Activated T-cell treated with anti-CD3 and anti-CD28 coated beads for 1 hour (primary cell): ENCODE results near the gene FAAP100.

Source experiments
- DNase-seq: peaks from one replicate; pipeline ENCODE4 v3.0.0-alpha.2; 2020; ENCODE audit warnings: low read depth

Gene FAAP100

DNA sequence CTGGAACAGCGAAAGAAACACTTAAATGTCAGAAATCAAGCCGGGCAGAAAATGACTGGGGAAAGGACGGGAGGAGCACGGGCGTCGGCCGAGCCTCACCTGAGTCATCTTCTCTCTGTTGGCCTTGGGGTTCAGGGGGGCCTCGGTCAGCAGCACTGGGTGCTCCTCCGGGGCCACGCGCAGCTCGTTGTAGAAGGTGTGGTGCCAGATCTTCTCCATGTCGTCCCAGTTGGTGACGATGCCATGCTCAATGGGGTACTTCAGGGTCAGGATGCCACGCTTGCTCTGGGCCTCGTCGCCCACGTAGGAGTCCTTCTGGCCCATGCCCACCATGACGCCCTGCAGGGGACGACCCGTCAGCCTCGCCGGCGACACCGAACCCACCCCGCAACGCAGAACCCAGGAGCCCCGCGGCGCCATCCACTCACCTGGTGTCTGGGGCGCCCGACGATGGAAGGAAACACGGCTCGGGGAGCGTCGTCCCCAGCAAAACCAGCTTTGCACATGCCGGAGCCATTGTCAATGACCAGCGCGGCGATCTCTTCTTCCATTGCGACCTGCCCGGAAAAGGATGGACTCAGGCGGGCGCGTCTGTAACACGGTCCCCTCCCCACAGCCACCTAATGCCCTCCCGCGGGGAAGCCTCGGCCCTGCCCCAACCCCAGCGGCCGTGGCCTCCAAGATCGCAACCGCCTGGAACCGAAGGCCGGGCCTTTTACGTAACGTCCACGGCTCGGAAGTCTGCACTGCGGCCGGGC, 40.2 kb downstream of the FAAP100 start:
- DNase-seq: no peak

DNA sequence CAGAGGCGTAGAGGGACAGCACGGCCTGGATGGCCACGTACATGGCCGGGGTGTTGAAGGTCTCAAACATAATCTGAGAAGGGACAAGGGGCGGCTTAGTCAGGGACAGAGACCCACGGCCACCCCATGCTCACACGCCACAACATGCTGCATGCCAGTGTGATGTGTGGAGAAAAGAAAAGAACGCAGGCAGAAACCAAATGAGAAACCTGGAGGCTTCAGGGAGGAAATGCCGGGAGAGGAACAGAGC, 40.7 kb downstream of the FAAP100 start:
- no peak for DNase-seq

DNA sequence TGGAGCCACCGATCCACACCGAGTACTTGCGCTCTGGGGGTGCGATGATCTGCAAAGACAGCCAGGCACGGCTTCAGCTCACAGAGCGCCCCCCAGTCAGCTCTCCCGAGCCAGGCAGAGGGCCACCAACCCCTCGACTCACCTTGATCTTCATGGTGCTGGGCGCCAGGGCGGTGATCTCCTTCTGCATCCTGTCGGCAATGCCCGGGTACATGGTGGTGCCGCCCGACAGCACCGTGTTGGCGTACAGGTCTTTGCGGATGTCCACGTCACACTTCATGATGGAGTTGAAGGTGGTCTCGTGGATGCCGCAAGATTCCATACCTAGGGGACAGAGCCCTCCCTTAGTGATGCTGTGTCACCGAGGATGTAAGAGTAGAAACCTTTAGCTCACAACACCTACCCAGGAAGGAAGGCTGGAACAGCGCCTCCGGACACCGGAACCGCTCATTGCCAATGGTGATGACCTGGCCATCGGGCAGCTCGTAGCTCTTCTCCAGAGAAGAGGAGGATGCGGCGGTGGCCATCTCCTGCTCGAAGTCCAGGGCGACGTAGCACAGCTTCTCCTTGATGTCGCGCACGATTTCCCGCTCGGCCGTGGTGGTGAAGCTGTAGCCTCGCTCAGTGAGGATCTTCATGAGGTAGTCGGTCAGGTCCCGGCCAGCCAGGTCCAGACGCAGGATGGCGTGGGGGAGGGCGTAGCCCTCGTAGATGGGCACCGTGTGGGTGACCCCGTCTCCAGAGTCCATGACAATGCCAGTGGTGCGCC, 41.2 kb downstream of the FAAP100 start:
- no peak for DNase-seq

DNA sequence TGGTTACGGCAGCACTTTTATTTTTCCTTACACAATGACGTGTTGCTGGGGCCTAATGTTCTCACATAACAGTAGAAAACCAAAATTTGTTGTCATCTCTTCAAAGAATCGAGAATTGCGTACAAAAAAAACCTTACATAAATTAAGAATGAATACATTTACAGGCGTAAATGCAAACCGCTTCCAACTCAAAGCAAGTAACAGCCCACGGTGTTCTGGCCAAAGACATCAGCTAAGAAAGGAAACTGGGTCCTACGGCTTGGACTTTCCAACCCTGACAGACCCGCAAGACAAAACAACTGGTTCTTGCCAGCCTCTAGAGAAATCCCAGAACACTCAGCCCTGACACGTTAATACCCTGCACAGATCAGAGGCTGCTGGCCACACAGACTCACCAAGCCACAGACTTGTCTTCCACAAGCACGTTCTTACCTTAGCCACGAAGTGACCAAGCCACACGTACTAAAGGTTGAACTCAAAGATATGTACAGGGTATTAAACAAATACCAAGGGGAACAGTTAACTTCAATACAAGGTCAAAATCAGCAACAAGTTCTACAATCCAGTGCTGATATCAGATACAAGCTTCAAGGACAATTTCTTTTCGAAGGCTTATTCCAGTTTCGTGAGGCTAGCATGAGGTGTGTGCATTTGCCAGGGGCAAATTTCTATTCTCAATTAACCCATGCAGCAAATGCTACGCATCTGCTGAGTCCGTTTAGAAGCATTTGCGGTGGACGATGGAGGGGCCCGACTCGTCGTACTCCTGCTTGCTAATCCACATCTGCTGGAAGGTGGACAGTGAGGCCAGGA, 42.0 kb downstream of the FAAP100 start:
- DNase-seq: no peak

DNA sequence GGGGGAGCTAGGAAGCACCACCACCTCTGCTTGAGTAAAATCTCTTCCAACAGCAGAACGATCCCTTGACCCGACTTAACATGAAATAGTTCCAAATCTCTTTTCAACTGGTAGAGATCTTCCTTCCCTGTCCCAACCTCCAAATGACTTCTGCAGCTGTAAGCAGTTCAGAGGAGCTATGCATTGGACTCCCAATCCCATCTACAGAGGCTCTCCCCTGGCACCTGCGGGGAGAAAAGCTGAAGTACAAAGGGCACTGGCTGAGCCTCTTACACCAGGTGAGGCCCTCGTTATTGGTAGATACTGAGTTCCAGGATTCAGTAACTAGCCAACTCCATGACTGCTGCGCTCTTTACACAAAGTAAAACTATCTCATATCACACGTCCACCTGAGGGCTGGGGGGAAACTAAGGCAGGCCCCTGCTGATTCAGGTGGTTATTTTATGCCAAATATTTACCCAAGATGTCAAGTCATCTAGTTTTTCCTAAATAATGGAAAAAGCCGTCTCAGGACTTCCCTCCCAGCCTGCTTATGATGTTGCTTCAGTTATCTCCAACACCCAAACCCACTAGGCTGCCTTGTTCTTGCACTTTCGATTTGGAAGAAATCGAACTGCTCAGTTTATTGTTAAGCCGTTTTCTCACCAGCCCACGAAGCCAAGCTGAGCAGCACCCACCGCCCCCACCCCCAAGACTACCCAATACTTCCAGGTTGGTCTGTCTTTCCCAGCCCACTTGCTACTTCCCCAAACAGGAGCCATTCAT, 42.8 kb downstream of the FAAP100 start:
- DNase-seq: no peak

DNA sequence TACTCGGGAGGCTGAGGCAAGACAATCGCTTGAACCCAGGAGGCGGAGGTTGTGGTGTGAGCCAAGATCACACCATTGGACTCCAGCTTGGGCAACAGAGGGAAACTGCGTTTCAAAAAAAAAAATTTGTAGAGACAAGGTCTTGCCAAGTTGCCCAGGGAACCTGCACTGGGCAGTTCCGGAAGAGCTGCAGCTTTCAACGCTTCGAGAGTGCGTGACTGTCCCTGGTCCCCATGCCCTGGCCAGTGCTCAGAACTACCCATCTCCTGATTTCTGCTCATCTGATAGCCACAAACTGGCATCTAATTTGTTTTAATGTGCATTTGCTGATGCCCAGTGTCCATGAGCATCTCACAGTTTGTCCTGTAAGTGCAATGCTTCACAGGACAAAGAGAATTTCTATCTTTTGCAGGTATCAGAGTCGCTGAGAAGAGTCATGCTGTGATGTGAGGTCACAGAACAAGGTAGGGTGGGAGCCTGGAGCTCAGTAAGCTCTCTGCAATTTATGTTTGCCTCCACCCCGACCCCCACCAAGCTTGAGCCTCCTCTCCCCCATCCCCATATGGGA, 43.4 kb downstream of the FAAP100 start:
- DNase-seq: no peak

DNA sequence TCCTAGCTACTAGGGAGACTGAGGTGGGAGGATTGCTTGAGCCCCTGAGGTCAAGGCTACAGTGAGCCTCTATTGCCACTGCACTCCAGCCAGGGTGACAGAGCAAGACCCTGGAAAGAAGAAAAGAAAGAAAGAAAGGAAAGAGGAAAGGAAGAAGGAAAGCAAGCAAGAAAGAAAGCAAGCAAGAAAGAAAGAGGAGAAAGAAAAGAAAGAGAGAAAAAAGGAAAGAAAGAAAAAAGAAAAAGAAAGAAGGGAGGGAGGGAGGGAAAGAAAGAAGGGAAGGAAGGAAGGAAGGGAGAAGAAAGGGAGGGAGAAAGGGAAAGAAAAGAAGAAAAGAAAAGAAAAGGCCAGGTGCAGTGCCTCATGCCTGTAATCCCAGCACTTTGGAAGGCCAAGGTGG, 48.5 kb downstream of the FAAP100 start:
- DNase-seq: no peak

DNA sequence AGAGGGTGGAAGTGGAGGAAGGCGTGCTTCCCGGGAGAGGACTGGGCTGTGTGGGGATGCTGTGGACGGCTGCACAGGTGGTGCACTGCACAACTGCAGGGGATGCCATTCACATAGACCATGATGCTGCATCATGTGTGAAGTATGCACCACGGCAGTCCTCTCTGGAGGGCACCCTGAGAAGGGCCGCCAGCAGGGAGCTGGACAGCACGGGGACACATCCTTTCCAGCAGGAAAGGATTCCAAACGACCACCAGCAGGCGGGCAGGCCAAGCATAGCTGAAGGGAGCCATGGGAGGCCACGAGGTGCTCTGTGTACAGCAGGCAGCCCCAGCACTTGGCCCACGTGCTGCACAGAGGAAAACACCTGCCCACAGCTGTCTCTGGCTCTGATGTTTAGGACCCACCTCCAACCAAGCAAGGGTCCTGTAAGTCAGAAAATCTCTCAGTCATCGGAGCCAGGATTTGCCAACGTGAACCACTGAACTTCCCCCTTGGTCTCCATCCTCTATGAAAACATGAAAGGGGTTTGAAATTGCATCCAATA, 49.6 kb downstream of the FAAP100 start:
- DNase-seq: no peak

DNA sequence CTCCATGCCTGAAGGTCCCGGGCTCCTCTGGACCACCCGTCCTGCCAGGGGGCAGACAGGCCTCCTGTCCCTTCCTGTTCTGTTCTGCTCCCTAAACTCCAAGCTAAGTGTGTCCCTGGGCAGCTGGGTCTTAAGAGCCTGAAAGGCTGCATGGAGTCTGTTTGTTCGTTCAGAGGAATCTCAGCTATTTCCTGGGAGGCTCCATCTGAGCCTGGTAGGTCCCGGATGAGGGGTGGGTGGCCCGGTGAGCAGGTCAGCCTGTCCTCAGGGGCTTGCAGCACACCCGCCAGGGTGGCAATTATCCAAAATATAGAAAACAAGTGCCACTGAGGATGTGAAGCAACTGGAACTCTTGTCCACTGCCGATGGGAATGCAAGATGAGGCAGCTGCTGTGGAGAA, 52.1 kb downstream of the FAAP100 start:
- DNase-seq: no peak

DNA sequence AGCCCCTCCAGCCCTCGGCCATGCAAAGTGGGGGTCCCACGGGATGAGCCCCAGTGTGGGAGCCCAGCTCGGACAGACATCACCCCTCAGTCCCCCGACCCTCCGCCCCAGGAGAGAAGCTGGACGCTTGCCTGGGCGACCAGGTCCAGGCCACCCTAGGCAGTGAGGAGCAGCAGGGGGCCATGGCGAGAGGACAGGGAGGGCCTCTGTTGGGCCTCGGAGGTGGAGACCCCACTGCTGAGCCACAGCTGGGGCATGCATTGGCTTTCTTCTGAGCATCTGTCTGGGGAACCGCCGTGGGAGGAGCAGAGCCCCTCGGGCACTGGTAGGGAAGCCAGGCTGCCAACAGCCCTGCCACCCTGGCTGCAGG, 52.6 kb downstream of the FAAP100 start:
- DNase-seq: no peak

DNA sequence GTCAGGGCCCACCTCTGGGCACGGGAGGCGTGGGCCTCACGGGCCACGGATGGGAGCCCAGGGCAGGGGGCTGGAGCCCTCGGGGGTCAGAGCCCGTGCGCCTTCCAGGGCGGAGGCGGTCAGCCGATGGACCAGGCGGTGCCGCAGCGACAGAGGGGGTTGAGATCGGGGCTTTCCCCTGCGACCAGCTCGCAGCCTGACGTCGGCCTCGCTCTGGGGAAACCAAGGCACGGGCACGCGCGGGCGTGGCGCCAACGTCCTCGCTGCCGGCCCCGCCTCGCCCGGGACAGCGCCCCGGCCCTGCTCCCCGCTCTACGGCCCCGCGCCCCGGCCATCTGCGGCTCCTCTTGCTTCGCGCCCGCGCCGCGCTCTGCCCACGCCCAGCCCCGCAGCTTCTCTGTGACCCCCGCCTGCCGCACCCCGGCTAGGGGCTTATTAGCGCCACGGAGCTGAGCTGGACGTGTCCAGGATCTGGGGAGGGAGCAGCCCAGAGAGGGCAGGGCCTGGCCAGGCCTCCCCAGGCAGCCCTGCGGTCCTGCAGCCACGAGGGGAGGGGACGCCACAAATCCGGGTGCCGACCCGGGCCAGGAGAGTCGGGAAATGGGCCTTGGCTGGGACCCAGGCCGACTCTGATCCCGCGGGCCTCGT, 53.1 kb downstream of the FAAP100 start:
- no peak for DNase-seq

DNA sequence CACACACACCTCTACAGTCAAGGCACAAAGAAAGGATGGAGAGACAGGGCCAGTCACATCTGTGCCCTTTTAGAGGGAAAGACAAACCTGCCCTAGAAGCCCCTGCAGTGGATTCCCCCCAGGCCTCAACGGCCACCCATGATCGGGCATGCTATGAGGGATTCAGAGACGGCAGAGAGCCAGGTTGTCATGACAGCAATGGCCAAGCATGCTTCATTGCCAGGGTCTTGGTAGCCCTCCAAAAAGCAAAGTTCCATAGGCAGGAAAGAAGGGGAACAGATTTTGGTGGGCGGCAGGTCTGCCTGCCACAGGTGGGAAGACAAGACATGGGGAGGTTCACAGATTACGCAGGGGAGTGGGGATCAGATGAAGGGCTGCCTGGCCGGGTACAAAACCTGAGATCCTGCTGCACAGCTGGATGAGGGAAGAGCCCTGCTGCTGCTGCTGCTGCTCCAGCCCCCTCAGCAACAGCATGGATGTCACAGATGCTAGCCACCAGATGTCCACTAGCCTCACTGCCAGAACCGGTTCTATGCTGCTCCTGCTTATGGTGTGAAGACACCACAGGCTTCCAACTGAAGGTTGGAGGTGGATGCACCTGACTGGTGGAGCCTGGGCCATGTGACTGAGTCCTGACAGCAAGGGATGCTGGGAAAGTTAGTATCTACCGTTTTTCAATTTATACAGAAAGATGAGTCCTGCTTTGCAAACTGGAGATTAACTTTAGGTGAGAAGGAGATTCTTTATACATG, 57.4 kb downstream of the FAAP100 start:
- no peak for DNase-seq

DNA sequence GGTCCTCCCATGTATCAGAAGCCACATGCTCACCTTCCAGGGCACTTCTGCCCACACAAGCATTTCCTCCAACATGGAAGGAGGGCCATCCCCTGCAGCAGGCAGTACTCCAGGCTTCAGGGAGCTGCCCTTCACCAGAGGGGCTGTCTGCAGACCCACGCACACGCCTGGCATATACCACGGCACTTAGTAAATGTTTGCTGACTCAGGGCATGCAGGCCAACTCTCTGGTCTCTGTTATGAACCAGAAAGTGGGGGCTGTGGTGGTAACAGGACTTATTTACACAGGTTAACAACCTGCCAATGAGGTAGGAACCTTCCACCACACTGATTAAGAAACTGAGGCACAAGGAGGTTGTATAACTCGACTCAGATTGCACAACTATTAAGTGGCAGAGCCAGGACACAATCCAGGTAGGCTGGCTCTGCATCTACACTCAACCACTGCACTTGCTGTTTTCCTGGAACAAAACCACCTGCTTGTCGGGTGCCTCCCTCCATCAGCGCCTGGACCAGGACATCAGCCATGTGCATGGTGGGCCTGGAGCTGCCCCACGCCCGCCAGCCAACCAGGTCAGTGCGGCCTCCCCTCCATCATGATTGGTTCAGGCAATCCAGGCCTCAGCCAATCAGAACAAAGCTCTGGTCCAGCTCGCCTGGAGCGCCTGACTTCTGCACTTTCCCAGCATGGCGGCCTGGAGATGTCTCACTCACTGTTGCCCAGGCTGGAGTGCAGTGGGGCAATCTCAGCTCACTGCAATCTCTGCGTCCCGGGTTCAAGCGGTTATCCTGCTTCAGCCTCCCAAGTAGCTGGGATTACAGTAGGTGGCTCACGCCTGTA, 58.7 kb downstream of the FAAP100 start:
- DNase-seq: no peak

DNA sequence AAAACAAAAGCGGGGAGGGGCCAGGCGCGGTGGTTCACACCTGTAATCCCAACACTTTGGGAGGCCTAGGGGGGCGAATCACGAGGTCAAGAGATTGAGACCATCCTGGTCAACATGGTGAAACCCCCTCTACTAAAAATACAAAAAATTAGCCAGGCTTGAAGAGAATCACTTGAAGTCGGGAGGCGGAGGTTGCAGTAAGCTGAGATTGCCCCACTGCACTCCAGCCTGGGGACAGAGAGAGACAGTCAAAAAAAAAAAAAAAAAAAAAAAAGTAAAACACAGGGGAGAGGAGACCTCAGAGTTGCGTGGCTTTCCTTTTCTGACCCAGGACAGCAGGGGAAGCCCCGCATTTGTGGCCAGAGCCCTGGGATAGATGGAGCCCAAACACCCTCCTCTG, 59.4 kb downstream of the FAAP100 start:
- no peak for DNase-seq

DNA sequence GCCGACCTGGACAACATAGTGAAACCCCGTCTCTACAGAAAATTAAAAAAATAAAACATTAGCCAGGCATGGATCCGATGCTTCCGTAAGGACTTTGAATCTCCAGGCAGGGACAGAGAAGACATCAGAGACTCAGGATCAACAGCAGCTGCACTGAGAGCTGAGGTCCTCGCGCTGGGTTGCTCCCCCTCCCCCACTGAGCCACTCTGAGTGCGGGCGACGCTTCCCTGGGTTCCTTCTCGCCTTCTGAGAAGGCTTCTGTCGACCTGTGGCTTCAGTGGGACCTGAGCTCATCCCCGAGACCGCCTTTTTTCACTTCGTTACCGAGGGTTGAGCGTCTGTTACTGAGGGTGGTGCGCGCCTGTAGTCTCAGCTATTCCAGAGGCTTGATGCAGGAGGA, 60.0 kb downstream of the FAAP100 start:
- DNase-seq: no peak

DNA sequence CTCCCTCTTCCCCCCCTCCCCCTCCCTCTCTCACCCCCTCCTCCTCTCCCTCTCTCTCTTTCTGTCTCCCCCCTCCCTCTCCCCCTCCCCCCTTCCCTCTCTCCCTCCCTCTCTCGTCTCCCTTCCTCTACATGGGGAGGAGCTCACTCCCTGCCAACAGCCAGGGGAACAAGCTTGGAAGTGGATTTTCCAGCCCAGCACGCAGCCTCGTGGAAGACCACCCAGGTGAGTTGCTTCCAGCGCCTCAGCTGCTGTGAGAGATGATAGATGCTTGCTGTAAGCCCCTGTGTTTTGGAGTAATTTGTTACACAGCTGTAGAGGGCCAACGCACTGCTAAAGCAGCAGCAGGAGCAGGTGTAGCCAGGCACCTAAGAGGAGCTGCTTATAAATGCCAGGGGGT, 60.4 kb downstream of the FAAP100 start:
- no peak for DNase-seq

DNA sequence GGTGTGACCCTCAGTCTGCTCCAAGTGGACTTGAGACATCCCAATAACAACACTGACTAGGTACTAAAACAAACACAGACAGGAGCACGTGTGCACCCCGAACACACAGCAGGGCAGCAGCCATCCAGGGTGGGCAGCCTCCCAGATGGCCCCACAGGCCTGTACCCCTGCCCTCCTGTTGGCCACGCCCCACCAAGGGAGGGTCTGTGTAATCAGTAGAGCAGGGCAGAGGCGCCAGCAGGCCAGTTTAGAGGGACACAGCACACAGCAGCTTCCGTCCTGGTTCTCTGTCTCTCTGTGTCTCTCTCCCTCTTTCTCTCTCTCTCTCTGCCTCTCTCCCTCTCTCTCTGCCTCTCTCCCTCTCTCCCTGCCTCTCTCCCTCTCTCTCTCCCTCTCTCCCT, 61.0 kb downstream of the FAAP100 start:
- DNase-seq: no peak

DNA sequence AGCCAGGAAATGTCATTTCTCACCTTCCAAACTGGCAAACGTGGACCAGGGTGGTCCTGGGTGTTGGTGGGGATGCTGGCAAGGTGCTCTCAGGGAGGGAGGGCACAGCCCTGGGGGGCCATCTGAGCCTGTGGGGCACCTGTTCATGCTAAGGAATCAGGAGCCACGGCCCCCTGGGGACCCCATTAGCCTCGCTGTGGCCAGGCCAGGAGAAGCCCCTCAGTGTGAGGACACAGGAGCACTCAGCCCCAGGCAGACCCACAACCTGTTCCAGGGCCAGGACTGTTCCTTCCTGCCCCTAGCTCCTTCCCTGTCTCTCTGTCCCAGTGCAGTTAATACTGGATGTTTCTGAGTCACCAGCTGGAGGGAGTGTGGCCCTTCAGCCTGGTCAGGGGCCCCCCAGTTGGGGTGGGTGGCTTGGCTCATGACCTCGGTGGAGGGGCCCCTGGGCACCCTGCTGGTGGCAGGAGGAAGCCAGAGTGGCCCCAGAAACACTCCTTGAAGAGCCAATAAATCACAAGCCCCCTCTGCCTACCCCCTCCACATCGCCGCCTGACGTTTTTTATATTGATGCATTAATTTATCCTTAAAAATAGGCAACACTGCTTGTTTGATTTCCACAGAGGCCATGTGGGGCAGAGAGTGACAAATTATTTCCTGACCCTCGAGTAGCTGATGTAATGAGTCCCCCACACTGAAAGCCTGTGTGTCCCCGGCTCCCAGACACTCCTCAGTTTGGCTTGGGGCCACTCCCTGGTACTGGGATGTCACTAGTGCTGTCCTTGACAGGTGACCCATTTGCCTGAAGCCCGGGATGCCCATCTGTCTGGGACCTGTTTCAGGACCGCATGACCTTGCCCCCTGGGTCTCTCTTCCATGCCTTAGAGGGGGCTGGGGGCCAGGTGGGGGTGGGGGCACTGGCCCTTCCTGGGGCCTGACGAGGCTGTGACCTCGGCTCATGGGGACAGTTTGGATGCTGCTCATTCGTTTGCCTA, 61.9 kb downstream of the FAAP100 start:
- DNase-seq: no peak
